Right forelimb (tissue), 1 donor: Measurements from ENCODE around the gene VOPP1.

Source experiments
- DNase-seq: peaks from one replicate; pipeline ENCODE4 v3.0.0-alpha.2; 2018

The VOPP1 gene

GRCh38 chr7:55507743-55508142, 64.6 kb downstream of the VOPP1 start:
- no peak for DNase-seq

GRCh38 chr7:55504967-55505658, 67.2 kb downstream of the VOPP1 start:
- no peak for DNase-seq

DNA sequence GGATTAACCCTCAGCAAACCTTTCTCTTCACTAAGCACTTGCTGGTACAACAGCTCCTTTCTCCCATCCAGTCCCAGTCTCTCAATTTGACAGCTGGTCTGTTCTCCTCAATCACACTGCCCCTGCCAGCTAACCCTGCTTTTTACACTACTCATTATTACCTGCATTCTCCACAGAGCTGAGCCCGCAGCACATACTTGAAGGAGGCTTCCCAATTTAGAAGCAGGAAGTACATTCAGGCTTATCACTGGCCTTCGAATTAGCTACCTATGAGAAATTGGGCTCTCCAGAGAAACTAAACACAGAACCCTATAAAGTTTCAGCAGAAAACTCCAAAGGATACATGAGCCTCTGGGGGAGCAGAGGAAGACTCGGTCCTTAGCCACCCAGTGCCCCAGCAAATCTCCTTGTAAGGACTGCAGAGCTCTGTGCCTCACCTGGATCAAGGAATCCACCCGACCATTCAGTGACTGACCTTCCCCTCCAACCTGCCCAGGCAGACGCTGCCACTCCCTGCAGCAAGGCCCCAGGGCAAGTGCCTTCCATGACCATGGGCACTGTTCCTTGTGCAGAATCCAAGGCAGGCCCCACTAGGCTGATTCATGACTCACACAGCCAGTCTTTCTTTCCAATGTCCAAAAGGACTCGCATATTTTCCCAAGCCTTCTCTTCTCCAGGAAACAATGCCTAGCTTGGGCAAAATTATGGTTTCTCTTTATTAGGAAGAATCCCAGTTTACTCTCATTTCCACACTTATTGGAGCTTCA, 68.0 kb downstream of the VOPP1 start:
- DNase-seq: no peak

DNA sequence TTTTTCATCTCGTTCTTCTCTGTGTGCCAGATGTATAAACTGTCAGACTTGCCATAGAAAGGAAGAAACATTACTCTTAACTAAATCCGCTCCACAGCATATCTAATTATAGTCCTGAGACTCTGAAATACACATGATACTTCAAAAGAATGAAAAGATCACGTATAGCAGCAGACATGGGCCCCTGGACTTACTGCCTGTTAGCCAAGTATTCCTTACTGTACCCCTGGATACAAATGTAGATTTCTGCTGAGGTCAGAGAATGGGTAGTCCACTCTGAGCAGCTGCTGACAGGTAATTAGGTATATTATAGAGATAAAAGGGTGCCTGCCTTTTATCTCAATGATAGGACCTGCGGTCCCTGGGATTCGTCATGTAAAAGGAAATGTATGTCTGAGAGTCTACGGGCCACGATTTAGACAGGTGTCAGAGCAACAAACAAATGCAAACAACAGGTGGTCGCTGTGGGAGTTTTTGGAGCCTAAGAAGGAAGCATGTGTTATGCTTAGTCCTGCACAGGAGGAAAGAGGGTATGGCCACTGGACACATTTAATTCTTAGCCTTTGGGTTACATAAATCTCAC, 69.4 kb downstream of the VOPP1 start:
- DNase-seq: no peak

- DNase-seq: no peak
Measured at GRCh38 chr7:55502124-55502857, 70.0 kb downstream of the VOPP1 start.

- DNase-seq: no peak
Measured at GRCh38 chr7:55501611-55502010, 70.7 kb downstream of the VOPP1 start.

DNA sequence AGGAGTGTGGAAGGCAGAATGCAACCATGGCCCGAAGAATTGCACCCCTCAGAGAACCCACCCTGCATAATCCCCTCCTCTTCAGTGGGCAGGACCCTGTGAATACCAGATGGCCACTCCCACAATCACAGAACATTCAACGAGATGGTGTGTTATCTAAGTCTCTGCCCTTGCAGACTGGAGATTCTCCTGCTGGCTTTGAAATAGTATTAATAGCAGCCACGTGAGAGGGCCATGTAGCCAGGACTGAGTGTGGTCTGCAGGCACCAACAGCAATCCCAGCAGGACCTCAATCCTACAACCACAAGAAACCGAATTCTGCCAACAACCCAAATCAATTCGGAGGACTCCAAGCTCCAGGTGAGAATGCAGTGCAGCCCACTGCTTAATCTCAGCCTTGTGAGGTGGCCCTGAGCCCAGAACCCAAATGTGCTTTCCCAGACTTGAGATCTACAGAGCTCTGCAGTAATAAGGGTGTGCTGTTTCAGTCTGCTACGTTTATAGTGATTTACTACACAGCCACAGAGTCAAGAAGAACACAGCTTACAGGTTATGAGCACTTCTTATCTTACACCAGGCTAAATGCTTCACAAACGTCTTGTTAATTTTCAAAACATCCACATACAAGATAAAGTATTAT, 72.1 kb downstream of the VOPP1 start:
- no peak for DNase-seq

GRCh38 chr7:55499591-55499990, 72.7 kb downstream of the VOPP1 start:
- no peak for DNase-seq

DNA sequence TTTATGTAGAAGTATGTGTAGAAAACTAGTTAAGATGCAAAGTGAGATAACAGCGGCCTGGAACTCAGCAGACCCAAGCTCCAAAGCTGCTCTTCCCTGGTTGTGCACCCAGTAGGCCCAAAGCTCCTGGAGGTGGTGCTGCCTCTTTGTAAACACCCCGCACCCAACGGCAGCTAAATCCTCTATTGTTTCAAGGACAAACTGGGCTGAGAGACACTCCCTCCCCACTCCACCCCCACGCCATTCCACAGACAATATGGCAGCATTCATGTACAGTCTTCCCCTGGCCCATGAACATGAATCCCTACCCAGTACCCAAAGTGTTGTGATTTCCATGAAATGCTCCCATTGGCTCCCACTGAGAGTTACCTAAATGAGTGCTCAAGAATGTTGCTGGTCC, 73.5 kb downstream of the VOPP1 start:
- no peak for DNase-seq

DNA sequence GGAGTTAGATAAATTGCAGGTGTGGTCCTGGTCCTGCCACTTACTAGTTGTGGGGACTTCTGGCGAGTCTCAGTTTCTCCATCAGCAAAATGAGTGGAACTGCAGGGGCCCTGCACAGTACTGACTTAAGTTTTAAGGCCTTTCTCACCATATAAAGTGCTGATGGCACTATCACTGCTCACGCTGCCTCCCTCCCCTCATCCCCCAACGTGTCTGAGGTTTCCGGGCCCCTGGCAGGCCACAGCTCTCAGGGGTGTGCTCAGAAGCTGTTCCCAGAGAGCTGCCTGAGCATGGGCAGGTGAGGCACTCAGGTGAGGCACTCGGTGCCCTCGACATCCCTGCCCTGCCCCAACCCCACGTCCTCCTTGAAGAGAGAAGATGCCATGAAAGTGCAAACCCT, 74.2 kb downstream of the VOPP1 start:
- no peak for DNase-seq

DNA sequence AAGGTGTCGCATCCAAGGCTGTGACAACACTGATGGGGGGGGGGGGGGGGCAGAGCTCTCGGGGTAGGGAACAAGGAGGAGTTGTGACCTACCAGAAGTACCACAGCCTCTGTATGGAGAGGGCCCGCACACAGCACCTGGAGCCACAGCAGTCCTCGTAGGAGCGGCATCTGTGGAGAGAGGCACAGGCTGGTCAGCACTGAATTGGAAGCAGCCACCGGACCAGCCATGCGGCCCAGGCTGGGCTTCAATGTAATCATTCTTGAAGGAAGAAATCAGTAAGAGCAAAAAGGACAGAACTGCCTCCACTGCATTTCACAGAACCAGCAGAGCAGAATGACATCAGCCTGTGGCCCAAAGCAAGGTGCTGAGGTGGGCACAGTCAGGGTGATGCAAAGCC, 74.8 kb downstream of the VOPP1 start:
- no peak for DNase-seq

GRCh38 chr7:55496906-55497305, 75.4 kb downstream of the VOPP1 start:
- no peak for DNase-seq

DNA sequence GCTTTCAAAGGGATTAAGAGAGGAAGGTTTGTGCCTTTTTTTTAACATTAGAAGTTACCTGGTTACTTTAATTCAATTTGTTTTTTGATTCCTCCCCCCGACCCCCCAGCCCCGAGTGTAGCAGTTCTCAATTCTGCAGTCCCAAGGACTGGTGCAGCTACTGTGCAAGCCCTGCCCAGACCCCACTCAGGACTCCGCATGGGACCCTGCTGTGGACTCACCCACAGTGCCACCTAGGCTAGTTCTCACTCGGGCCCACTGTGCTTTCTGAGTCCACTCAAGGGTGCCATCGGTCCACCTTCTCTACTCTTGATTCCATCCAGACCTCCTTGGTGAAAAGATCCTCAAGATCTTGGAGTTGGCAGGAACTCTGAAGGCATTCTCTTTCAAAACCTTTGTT, 77.4 kb downstream of the VOPP1 start:
- no peak for DNase-seq

GRCh38 chr7:55493408-55493807, 78.9 kb downstream of the VOPP1 start:
- no peak for DNase-seq

- DNase-seq: no peak
Measured at GRCh38 chr7:55491346-55491745, 81.0 kb downstream of the VOPP1 start.

GRCh38 chr7:55490099-55490498, 82.2 kb downstream of the VOPP1 start:
- no peak for DNase-seq

DNA sequence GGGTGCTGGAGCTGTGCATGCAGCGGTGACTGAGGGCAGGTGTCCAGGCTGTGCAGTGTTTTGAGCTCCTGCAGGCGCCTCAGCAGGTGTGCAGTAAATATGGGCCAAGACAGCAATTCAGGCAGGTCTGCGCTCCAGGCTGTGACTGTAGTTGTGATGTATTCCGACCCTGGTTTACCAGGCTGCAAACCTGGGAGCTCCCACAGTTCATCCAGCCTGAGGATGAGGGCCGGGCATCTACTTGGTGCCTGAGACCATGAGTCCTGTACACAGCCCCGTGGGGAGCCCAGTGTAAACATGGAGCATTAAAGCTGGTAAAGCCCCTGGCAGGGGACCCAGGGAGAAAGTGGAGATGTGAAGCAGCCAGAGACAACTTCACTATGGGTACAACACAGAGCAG, 82.8 kb downstream of the VOPP1 start:
- no peak for DNase-seq

DNA sequence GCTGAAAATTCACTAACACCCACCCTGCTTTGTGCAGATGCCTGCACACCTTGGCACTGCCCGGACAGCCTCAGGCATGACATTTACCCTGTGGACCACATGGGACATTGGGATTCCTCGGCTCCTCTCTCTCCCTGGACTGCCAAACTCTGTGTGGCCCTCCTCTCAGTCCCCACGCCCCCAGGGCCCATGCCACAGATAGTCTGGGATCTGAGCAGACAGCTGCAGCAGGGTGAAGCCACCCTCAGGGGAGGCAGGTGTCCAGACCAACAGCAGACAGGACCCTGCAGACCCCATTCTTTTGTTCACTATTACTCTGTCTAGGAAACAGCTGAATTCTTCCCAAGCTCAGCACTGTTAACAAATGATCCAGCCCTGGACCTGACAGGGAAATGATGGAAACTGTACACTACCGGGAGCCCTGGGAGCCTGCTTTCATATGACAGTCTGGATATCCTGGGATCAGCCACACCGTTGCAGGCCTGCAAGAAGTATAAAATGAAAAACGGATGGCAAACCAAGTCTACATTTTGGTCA, 83.4 kb downstream of the VOPP1 start:
- no peak for DNase-seq

DNA sequence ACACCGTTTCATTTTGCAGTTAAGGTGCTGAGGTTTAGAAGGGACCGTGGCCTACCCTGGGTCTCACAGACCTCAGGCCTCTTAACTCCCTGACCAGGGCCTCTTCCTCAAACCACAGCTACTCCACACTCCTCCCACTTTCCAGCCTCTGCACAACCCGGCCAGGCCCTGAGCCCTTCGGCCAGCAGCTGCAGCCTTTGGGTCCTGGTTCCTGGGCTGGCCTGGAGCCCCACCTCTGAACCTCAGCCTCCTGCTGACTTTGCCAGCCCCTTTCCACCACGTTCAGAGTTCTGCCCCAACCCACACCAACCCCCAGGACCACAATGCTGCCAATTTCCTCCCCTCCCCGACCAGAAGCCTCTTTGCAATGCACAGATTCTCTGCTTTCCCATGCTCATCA, 84.1 kb downstream of the VOPP1 start:
- DNase-seq: no peak

- DNase-seq: no peak
Measured at GRCh38 chr7:55486991-55487390, 85.3 kb downstream of the VOPP1 start.

DNA sequence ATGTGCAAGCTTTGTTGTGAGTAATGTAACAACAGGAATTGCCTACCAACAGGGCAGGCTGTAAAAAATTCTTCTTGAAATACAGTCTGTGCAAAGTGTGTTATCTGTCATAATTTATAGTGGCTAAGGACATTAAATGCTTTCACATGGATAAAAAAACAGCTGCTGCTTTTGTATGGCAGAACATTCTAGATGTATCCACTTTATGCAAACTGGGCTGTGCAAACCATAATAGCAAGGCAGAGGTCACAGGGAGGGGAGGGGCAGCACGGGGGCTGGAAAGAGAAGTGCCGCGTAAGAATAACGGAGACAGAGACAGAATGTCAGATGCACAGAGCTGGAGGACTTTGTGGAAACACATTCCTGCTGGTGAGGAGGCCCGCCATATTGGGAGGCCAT, 86.1 kb downstream of the VOPP1 start:
- no peak for DNase-seq

DNA sequence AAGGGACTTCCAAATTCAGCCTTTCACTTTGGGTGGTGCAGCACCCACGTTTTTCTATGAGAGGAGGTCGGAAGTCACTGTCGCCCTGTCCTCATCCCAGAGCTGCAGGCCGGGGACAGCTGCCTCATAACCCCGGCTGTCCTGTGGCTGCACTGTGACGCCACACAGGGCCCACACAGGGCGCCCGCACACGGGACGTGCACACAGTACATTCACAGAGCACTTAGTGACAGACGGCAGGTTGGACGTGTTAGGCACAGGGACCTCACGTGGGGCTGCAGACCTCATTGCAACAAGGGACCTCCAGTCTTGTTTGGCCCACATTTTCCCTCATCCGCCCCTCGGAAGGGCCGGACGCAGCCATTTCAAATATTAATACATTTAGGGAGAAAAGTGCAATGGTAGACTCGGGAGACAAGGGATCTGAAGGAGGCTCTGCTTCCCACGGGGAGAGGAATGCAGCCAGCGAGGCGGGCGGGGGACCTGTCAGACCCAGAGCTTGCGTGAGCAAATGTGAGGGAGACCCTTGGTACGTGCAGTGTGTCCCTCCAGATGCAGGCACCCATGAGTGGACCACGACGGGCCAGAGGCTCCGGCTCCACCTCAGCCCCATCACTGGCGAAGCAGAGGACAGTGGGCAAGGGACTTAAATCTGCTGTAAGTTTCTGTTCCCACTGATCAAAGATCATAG, 86.7 kb downstream of the VOPP1 start:
- DNase-seq: no peak
